Nephron (organoid): ENCODE results near the gene RRP7A.
A peak's percentile ranks its signal among the peaks of the same experiment; 100 is the strongest.

Source experiments
- H3K27ac Mint-ChIP-seq, 3 experiments: 2 replicates each; pipeline ENCODE4 v1.8.0; 2020; ENCODE audit warnings: mixed read lengths in 3 of 3, mild to moderate bottlenecking in 2 of 3, moderate library complexity in 1 of 3
- H3K27me3 Mint-ChIP-seq: 2 replicates; pipeline ENCODE4 v1.8.0; 2021; ENCODE audit warnings: low read depth, mild to moderate bottlenecking, moderate library complexity, mixed read lengths
- H3K36me3 Mint-ChIP-seq: 2 replicates; pipeline ENCODE4 v1.8.0; 2020; ENCODE audit warnings: low read depth, mixed read lengths
- H3K4me1 Mint-ChIP-seq: 2 replicates; pipeline ENCODE4 v1.8.0; 2020; ENCODE audit warnings: mixed read lengths
- H3K4me3 Mint-ChIP-seq, 3 experiments: 2 replicates each; pipeline ENCODE4 v1.8.0; 2020; ENCODE audit warnings: mild to moderate bottlenecking in 3 of 3, mixed read lengths in 3 of 3, moderate library complexity in 2 of 3
- H3K9me3 Mint-ChIP-seq: 2 replicates; pipeline ENCODE4 v1.8.0; 2020; ENCODE audit warnings: mixed read lengths
- TF ChIP-seq, protein P1 (sequence below), 3 experiments: fragments of 200-600 bp; sonication (generic); IDR thresholded peaks; one replicate each; pipeline ENCODE4 v1.5.0; 2021; ENCODE audit warnings: antibody characterized with exemption in 3 of 3; ENCODE audit not compliant: unreplicated experiment in 3 of 3

Gene RRP7A

GRCh38 chr22:42475122-42475521 is 44.5 kb downstream of the RRP7A start:
- H3K36me3 Mint-ChIP-seq, result no peaks in the 10 kb centered on the region
- TF ChIP-seq, protein P1, sequence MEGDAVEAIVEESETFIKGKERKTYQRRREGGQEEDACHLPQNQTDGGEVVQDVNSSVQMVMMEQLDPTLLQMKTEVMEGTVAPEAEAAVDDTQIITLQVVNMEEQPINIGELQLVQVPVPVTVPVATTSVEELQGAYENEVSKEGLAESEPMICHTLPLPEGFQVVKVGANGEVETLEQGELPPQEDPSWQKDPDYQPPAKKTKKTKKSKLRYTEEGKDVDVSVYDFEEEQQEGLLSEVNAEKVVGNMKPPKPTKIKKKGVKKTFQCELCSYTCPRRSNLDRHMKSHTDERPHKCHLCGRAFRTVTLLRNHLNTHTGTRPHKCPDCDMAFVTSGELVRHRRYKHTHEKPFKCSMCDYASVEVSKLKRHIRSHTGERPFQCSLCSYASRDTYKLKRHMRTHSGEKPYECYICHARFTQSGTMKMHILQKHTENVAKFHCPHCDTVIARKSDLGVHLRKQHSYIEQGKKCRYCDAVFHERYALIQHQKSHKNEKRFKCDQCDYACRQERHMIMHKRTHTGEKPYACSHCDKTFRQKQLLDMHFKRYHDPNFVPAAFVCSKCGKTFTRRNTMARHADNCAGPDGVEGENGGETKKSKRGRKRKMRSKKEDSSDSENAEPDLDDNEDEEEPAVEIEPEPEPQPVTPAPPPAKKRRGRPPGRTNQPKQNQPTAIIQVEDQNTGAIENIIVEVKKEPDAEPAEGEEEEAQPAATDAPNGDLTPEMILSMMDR (IDR thresholded peaks at IDR 0.05; ENCODE audit: unreplicated experiment in 3 of 3), result no peak
- H3K4me1 Mint-ChIP-seq, result no peaks in the 10 kb centered on the region
- H3K27me3 Mint-ChIP-seq, result peaks cover 11% of the 10 kb centered on the region
- no peak overlapping the region for H3K27ac Mint-ChIP-seq
- H3K4me3 Mint-ChIP-seq, result no peak overlapping the region
- H3K9me3 Mint-ChIP-seq, result no peaks in the 10 kb centered on the region

DNA sequence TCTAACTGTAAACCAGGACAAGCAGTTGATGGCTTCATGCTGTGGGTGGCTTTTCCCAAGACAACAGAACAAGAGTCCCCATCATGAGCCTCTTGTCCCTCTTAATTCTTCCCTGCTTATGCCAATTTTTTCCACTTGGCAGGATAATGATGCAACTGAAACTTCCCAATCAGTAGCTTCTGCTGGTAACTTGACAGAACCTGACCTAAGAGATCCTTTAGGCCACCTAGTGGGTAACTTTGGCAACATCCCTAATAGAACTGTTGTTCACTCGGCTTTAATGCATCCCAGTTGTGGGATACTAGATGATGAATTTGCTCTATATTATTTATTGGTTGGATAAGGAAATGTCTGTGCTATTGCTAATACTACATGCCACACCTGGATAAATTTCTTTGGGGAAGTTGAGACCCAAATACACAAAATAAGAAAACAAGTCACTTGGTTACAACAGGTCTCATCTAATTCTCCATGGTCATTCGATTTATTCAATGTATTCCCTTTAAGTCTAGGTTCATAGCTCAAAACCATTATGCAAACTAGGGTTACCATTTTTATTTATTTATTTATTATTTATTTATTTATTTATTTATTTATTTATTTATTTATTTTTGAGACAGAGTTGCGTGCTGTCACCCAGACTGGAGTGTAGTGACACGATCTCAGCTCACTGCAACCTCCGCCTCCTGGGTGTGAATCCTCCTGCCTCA is 46.0 kb downstream of the RRP7A start:
- Mint-ChIP-seq H3K4me1 (no peaks in the 10 kb centered on the region), H3K27ac (no peak overlapping the region), H3K9me3 (no peaks in the 10 kb centered on the region), H3K4me3 (no peak overlapping the region), H3K27me3 (peaks cover 12% of the 10 kb centered on the region), H3K36me3 (no peaks in the 10 kb centered on the region)
- TF ChIP-seq, protein P1 (IDR thresholded peaks at IDR 0.05; ENCODE audit: unreplicated experiment in 3 of 3), result peak; percentile 72 to 76 (median 73)

GRCh38 chr22:42472671-42473070 is 46.9 kb downstream of the RRP7A start:
- H3K4me3 Mint-ChIP-seq, result no peak overlapping the region
- H3K36me3 Mint-ChIP-seq, result no peaks in the 10 kb centered on the region
- TF ChIP-seq, protein P1 (IDR thresholded peaks at IDR 0.05; ENCODE audit: unreplicated experiment in 3 of 3), result no peak
- no peaks in the 10 kb centered on the region for H3K4me1 Mint-ChIP-seq
- no peak overlapping the region for H3K27ac Mint-ChIP-seq
- H3K27me3 Mint-ChIP-seq, result peaks cover 17% of the 10 kb centered on the region
- H3K9me3 Mint-ChIP-seq, result no peaks in the 10 kb centered on the region

DNA sequence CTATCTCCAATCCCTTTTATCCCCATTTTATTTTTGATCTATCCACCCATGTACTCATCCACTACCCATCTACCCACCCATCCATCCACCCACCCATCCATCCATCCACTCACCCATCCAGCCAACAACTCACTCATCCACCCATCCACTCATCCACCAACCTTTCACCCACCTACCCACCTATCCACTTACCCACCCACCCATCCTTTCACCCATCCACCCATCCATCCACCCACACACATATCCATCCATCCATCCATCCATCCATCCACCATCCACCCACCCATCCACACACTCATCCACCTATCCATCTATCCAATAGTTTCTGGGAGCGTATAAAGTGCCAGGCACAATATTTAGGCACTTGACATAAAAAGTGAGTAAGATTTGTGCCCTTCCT is 48.2 kb downstream of the RRP7A start:
- no peaks in the 10 kb centered on the region for H3K4me1 Mint-ChIP-seq
- no peaks in the 10 kb centered on the region for H3K36me3 Mint-ChIP-seq
- H3K27me3 Mint-ChIP-seq, result peaks cover 20% of the 10 kb centered on the region
- H3K9me3 Mint-ChIP-seq, result no peaks in the 10 kb centered on the region
- TF ChIP-seq, protein P1 (IDR thresholded peaks at IDR 0.05; ENCODE audit: unreplicated experiment in 3 of 3), result no peak
- H3K27ac Mint-ChIP-seq, result no peak overlapping the region
- H3K4me3 Mint-ChIP-seq, result no peak overlapping the region

GRCh38 chr22:42470366-42471082 is 49.1 kb downstream of the RRP7A start:
- Mint-ChIP-seq H3K4me3 (no peak overlapping the region), H3K36me3 (no peaks in the 10 kb centered on the region), H3K27me3 (peaks cover 15% of the 10 kb centered on the region), H3K9me3 (no peaks in the 10 kb centered on the region), H3K27ac (peak overlapping the region; percentile 66 to 77 (median 67)), H3K4me1 (no peaks in the 10 kb centered on the region)
- TF ChIP-seq, protein P1 (IDR thresholded peaks at IDR 0.05; ENCODE audit: unreplicated experiment in 3 of 3), result no peak
